Endodermal cell (in vitro differentiated cells): ENCODE results near the gene NOS3. TPM values are rescaled to one million over a fixed set of nuclear protein-coding genes. Genes with fewer than 3 reads are reported as not detected.

Experiments used
- DNase-seq: peaks from one replicate; pipeline ENCODE4 v3.0.0-alpha.2; 2017
- H3K27ac ChIP-seq: 2 replicates; pipeline ENCODE4 v1.5.1; 2013; ENCODE audit warnings: mild to moderate bottlenecking, low read depth, low read length, moderate library complexity
- H3K27me3 ChIP-seq: 2 replicates; pipeline ENCODE4 v1.6.1; 2013; ENCODE audit warnings: mild to moderate bottlenecking, low read length, moderate library complexity; ENCODE audit not compliant: insufficient read depth, control insufficient read depth, poor library complexity, severe bottlenecking
- H3K36me3 ChIP-seq: 2 replicates; pipeline ENCODE4 v1.7.0; 2013; ENCODE audit warnings: mild to moderate bottlenecking, low read length, moderate library complexity; ENCODE audit not compliant: control insufficient read depth, insufficient read depth
- H3K4me1 ChIP-seq: one replicate; pipeline ENCODE4 v1.7.0; 2013; ENCODE audit warnings: low read length; ENCODE audit not compliant: control insufficient read depth, insufficient read depth
- H3K4me3 ChIP-seq: 2 replicates; pipeline ENCODE4 v1.5.1; 2013; ENCODE audit warnings: mild to moderate bottlenecking, low read length, moderate library complexity
- H3K9ac ChIP-seq: 2 replicates; pipeline ENCODE4 v1.6.1; 2013; ENCODE audit warnings: mild to moderate bottlenecking, low read length, moderate library complexity; ENCODE audit not compliant: poor library complexity, severe bottlenecking; ENCODE audit errors: extremely low read depth
- H3K9me3 ChIP-seq: 2 replicates; pipeline ENCODE4 v1.6.1; 2013; ENCODE audit warnings: mild to moderate bottlenecking, low read length, moderate library complexity; ENCODE audit not compliant: control insufficient read depth
- H3K27ac Mint-ChIP-seq: 2 replicates; pipeline ENCODE4 v1.8.0; 2020; ENCODE audit warnings: mixed read lengths
- H3K27me3 Mint-ChIP-seq: 2 replicates; pipeline ENCODE4 v1.8.0; 2021; ENCODE audit warnings: mild to moderate bottlenecking, mixed read lengths; ENCODE audit not compliant: insufficient read depth
- H3K36me3 Mint-ChIP-seq: 2 replicates; pipeline ENCODE4 v1.8.0; 2020; ENCODE audit warnings: low read depth, mixed read lengths
- H3K4me1 Mint-ChIP-seq: 2 replicates; pipeline ENCODE4 v1.8.0; 2020; ENCODE audit warnings: mixed read lengths
- H3K4me3 Mint-ChIP-seq: 2 replicates; pipeline ENCODE4 v1.8.0; 2020; ENCODE audit warnings: mild to moderate bottlenecking, moderate library complexity, mixed read lengths
- H3K9me3 Mint-ChIP-seq: 2 replicates; pipeline ENCODE4 v1.8.0; 2020; ENCODE audit warnings: mild to moderate bottlenecking, mixed read lengths
- CTCF ChIP-seq: fragments of 200-600 bp; sonication (generic); conservative IDR thresholded peaks from 2 replicates; pipeline ENCODE4 v1.5.0; 2021; ENCODE audit warnings: antibody characterized with exemption, mild to moderate bottlenecking
- WGBS, 2 experiments: methylation state at CpG; one replicate each; pipeline versions ENCODE4 v1.1.5 to v1.1.7; 2013; ENCODE audit warnings: missing lambda C conversion rate in 2 of 2, mixed read lengths in 1 of 2; ENCODE audit not compliant: insufficient coverage in 1 of 2, insufficient read length in 1 of 2; 5-methylcytosine and 5-hydroxymethylcytosine counted together
- total RNA-seq, 2 donors: library from RNA; stranded (reverse); fragmentation: NEBNext Ultra II Directional in 1 of 2; extraction: Animal tissue kit (Norgen Biotek cat#: 25700) in 1 of 2; gene quantifications; 2 replicates in 1 of 2; 3 replicates in 1 of 2; pipeline ENCODE4 v1.2.1, GENCODE V29; 2021

The NOS3 gene
- total RNA-seq, 2 donors from 2014 or later: 2.3 to 9.1 TPM

- peaks cover 3% of the 10 kb centered on the region for H3K4me1 ChIP-seq
- no peaks in the 10 kb centered on the region for H3K36me3 Mint-ChIP-seq
- H3K27ac Mint-ChIP-seq: no peak overlapping the region
- H3K9me3 ChIP-seq: no peaks in the 10 kb centered on the region
- peak; percentile 56 for TF ChIP-seq CTCF
- peaks cover 79% of the 10 kb centered on the region for H3K27me3 Mint-ChIP-seq
- H3K27me3 ChIP-seq: peaks cover 52% of the 10 kb centered on the region
- H3K4me3 Mint-ChIP-seq: peak overlapping the region; percentile 62
- no peak overlapping the region for H3K9ac ChIP-seq
- H3K36me3 ChIP-seq: no peaks in the 10 kb centered on the region
- peak overlapping the region; percentile 77 for H3K4me3 ChIP-seq
- no peaks in the 10 kb centered on the region for H3K9me3 Mint-ChIP-seq
- H3K4me1 Mint-ChIP-seq: peaks cover 22% of the 10 kb centered on the region
- peak; percentile 78 for DNase-seq
- WGBS, 2 experiments: 4 to 5% methylated on average over 26 to 86 of the region's 89 CpGs
- H3K27ac ChIP-seq: no peak overlapping the region
These were observed 16.1 kb upstream of the NOS3 start for GRCh38 chr7:150974468-150975391.

GRCh38 chr7:150975536-150976319 lies 15.1 kb upstream of the NOS3 start:
- Mint-ChIP-seq H3K27me3 (peaks cover 83% of the 10 kb centered on the region), H3K4me1 (peaks cover 16% of the 10 kb centered on the region), H3K27ac (no peak overlapping the region), H3K36me3 (no peaks in the 10 kb centered on the region), H3K4me3 (peak overlapping the region; percentile 62), H3K9me3 (no peaks in the 10 kb centered on the region)
- no peak for TF ChIP-seq CTCF
- Histone ChIP-seq H3K9me3 (no peaks in the 10 kb centered on the region), H3K9ac (no peak overlapping the region), H3K27me3 (peaks cover 62% of the 10 kb centered on the region), H3K4me1 (peaks cover 3% of the 10 kb centered on the region), H3K4me3 (peak overlapping the region; percentile 77), H3K27ac (no peak overlapping the region), H3K36me3 (no peaks in the 10 kb centered on the region)
- no peak for DNase-seq
- WGBS, 2 experiments: 80% methylated on average over 3 to 9 of the region's 9 CpGs

- Mint-ChIP-seq H3K9me3 (no peaks in the 10 kb centered on the region), H3K36me3 (no peaks in the 10 kb centered on the region), H3K4me3 (peak overlapping the region; percentile 60), H3K27ac (no peak overlapping the region), H3K27me3 (peaks cover 85% of the 10 kb centered on the region), H3K4me1 (peaks cover 13% of the 10 kb centered on the region)
- 19 to 38% methylated on average over 5 to 13 of the region's 13 CpGs for WGBS, 2 experiments
- Histone ChIP-seq H3K4me1 (peaks cover 3% of the 10 kb centered on the region), H3K9me3 (no peaks in the 10 kb centered on the region), H3K36me3 (no peaks in the 10 kb centered on the region), H3K27me3 (peaks cover 72% of the 10 kb centered on the region), H3K9ac (no peak overlapping the region), H3K4me3 (peak overlapping the region; percentile 49), H3K27ac (no peak overlapping the region)
- TF ChIP-seq CTCF: no peak
- DNase-seq: no peak
These were observed 14.1 kb upstream of the NOS3 start for GRCh38 chr7:150976529-150977381.
